Stimulated activated effector memory CD8-positive, alpha-beta T cell treated with anti-CD3 and anti-CD28 coated beads, Interleukin-12 subunit alpha, Interleukin-12 subunit beta, amount 100 ng/mL, for 72 hours (primary cell): ENCODE results near the gene FXYD3.

ENCODE experiments used
- ATAC-seq: fragments of 150-1000 bp; cut with Tn5 transposase; 2 replicates; pipeline ENCODE4 v1.10.0; 2021
- DNase-seq, 2 donors: peaks; one replicate each; pipeline ENCODE4 v3.0.0; 2021 to 2022; ENCODE audit warnings: low spot score in 2 of 2
- H3K27ac Mint-ChIP-seq: one replicate; pipeline ENCODE4 v1.8.0; 2022; ENCODE audit warnings: mild to moderate bottlenecking, mixed read lengths
- H3K36me3 Mint-ChIP-seq: one replicate; pipeline ENCODE4 v1.8.0; 2022; ENCODE audit warnings: mild to moderate bottlenecking, mixed read lengths
- H3K4me1 Mint-ChIP-seq: one replicate; pipeline ENCODE4 v1.8.0; 2022; ENCODE audit warnings: mixed read lengths
- H3K4me3 Mint-ChIP-seq: one replicate; pipeline ENCODE4 v1.8.0; 2022; ENCODE audit warnings: mild to moderate bottlenecking, mixed read lengths
- H3K9me3 Mint-ChIP-seq: one replicate; pipeline ENCODE4 v1.8.0; 2022; ENCODE audit warnings: mixed read lengths

FXYD3 gene

DNA sequence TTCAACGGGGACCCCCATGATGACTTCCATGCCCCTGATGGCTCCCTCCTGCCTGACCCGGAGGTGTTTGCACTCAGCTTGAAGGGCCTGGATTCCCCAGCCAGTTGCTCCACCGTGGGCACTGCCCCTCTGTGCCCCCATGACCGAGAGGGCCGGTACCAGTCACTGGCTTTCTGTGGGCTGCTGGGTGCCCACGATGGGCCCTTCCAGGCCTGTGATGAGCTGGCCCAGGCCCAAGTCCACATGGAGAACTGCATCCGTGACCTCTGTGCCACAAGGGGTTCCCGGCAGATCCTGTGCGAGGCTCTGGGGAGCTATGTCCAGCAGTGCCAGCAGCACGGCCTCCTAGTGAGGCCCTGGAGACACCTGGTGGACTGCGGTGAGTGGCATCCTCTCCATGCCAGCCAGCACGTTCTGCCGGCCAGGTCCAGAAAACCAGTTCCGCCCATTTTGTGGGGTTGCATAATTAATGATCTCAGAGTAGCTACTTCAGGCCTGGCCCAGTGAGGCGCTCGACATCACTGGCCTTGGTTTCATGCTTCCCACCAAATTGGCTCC, 34.9 kb upstream of the FXYD3 start:
- no peaks in the 10 kb centered on the region for H3K9me3 Mint-ChIP-seq
- peaks cover 5% of the 10 kb centered on the region for H3K4me1 Mint-ChIP-seq
- H3K36me3 Mint-ChIP-seq: no peaks in the 10 kb centered on the region
- no peak for DNase-seq
- H3K4me3 Mint-ChIP-seq: no peak overlapping the region
- H3K27ac Mint-ChIP-seq: no peak overlapping the region
- no peak for ATAC-seq

DNA sequence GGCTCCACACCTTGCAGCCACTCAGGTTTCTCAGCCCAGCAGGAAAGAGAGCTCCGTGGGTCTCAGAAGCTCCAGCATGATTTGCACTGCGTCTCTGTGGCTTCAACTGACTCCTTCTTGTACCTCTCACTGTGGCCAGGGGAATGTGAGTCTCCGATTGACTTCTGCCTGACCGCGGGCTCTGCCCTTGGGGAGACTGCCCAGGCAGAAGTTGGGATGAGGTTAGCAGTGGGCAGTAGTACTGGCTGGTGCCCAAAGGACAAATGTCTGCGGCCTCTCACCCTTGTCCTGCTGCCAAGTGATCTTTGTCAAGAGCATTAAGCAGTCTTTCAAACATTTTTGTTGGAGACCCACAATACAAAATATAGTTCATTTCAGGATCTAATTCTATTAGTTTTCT, 34.4 kb upstream of the FXYD3 start:
- Mint-ChIP-seq H3K4me1 (peaks cover 10% of the 10 kb centered on the region), H3K9me3 (no peaks in the 10 kb centered on the region), H3K27ac (no peak overlapping the region), H3K4me3 (no peak overlapping the region), H3K36me3 (no peaks in the 10 kb centered on the region)
- no peak for ATAC-seq
- no peak for DNase-seq

DNA sequence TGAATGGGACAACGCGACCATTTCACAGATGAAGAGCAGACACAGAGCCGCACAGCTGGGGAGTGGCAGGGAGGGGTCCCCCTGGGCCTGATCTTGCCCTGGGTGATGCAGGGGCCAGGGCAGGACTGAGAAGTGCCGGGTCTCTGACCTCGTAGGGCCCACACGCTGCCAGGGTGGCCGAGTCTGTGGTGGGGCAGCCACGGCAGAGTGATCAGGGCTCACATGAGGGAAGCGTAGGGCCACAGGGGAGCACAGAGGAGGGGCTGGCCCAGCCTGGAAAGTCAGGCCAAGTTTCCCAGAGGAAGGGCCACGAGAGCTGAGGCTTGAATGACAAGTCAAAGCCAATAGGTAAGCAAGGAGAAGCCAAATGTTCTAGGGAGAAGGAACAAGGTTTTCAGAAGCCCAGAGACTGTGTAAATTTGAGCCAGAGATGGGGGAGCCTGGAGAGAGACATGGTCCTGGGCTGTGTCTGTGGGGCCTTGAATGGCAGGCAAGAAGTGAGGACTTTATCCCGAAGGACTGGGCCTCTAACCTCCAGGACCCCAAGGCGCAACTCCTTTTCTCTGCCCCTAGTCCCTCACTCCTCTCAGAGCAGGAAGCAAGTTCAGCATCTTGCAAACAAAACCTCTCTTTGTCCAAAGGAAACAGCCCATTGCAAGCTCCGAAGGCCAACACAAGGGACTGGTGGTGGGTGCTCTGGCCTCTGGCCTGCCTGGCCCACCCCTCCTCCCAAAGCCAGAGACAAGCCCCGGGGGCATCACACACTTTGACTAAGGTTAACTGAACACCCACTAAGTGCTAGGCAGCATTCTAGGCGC, 31.7 kb upstream of the FXYD3 start:
- no peak overlapping the region for H3K4me3 Mint-ChIP-seq
- H3K9me3 Mint-ChIP-seq: no peaks in the 10 kb centered on the region
- ATAC-seq: no peak
- H3K4me1 Mint-ChIP-seq: peaks cover 18% of the 10 kb centered on the region
- DNase-seq: no peak
- no peaks in the 10 kb centered on the region for H3K36me3 Mint-ChIP-seq
- H3K27ac Mint-ChIP-seq: no peak overlapping the region

DNA sequence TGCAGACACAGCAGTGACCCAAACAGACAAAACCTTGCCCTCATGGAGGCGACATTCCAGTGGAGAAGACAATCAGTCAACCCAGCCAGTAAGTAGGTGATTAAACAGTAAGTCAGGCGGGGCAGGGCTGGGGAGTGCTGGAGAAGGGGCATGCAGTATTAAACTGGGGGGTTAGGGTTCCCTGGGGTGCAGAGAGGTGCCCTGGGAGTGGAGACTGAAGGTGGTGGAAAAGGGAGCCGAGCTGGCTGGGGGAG, 31.2 kb upstream of the FXYD3 start:
- ATAC-seq: no peak
- Mint-ChIP-seq H3K36me3 (no peaks in the 10 kb centered on the region), H3K4me3 (no peak overlapping the region)

DNA sequence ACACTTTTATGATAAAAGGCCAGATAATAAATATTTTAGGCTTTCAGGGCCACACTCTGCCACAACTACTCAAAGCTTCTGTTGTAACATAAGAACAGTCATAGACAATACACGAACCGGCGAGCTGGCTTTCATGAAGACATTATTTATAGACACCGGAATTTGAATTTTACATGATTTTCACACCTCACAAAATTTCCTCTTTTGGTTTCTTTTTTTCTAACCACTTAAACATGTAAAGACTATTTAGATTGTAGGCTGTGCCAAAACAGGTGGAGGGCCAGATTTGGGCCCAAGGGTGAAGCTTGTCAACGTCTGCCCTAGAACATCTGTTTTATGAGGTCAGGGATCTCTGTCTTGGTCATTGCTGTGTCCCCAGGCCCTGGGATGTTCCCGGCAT, 29.7 kb upstream of the FXYD3 start:
- Mint-ChIP-seq H3K9me3 (no peaks in the 10 kb centered on the region), H3K4me3 (peak overlapping the region; percentile 3), H3K4me1 (peaks cover 18% of the 10 kb centered on the region), H3K36me3 (no peaks in the 10 kb centered on the region), H3K27ac (peak overlapping the region; percentile 85)
- no peak for DNase-seq
- ATAC-seq: no peak

More for the DNA sequence above, 31.2 kb upstream of the FXYD3 start:
- no peak overlapping the region for H3K27ac Mint-ChIP-seq
- peaks cover 18% of the 10 kb centered on the region for H3K4me1 Mint-ChIP-seq
- DNase-seq: no peak
- no peaks in the 10 kb centered on the region for H3K9me3 Mint-ChIP-seq

DNA sequence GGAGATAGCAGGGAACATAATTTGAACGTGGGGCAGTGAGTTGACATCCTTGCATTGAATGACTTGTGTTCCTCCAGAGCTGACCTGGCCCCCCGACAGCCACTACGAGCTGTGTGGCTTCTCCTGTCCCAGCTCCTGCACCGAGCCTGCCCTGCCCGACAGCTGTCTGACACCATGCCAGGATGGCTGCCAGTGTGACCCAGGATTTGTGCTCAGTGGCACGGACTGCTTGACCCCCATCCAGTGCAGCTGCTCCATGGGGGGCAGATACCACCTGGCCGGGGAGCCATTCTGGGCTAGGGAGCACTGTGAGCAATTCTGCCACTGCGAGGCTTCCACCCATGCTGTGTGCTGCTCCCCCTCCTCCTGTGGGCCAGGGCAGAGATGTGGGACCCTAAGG, 29.2 kb upstream of the FXYD3 start:
- H3K4me1 Mint-ChIP-seq: peaks cover 18% of the 10 kb centered on the region
- DNase-seq (no peak), ATAC-seq (no peak)
- H3K27ac Mint-ChIP-seq: peak overlapping the region; percentile 85
- H3K9me3 Mint-ChIP-seq: no peaks in the 10 kb centered on the region
- no peaks in the 10 kb centered on the region for H3K36me3 Mint-ChIP-seq
- no peak overlapping the region for H3K4me3 Mint-ChIP-seq

DNA sequence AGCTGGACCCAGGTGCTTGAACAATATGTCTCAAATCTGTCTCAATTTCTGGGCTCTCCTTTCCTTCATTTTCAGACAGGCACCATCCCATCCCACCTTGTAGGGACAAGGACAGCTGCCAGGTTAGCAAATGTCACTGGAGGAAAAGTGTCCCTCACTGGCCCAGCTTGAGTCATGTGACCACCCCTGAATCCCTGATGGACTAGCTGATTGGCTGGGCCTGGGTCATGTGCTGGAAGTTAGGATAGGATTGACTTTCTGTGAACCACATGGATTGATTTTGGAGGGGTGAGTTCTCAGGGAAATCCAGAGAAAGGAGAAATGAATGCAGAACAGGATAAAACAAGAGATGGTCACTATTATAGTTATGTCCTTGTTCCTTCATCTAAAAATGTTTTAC, 28.2 kb upstream of the FXYD3 start:
- Mint-ChIP-seq H3K4me3 (no peak overlapping the region), H3K27ac (no peak overlapping the region), H3K4me1 (peaks cover 18% of the 10 kb centered on the region), H3K36me3 (no peaks in the 10 kb centered on the region), H3K9me3 (no peaks in the 10 kb centered on the region)
- no peak for ATAC-seq
- DNase-seq: no peak

DNA sequence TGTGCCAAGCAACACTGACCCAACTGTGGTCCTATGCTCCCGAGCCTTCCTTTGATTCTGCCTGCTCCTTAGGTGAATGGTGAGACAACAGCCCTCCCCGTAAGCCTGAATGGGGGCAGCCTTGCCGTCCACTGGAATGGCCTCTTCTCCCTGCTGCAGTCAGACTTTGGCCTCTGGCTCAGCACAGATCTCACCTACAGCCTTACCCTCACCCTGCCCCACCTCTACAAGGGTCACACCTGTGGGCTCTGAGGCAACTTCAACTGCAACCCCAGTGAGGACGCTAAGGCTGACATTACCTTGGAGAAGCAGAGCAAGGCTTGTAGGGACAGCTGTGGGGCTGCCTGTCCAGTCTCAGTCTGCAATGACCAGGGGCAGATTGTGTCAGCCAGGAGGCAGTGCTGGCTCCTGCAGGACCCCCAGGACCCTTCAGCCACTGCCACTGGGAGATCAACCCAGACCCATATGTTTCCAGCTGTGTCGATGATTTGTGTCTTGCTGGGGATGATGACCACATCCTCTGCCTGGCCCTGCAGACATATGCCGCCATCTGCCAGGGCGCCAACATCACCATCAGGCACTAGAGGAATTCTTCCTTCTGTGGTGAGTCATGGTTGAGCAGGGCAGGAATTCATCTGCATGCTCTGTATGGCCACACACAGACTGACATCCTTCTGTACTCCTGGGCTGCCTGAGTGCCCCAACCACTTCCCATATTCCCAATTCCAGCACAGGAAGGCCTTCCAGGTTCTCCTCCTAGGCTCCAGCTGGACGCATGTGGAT, 27.3 kb upstream of the FXYD3 start:
- H3K9me3 Mint-ChIP-seq: no peaks in the 10 kb centered on the region
- H3K4me1 Mint-ChIP-seq: peaks cover 18% of the 10 kb centered on the region
- no peaks in the 10 kb centered on the region for H3K36me3 Mint-ChIP-seq
- no peak overlapping the region for H3K27ac Mint-ChIP-seq
- ATAC-seq: no peak
- DNase-seq: no peak
- no peak overlapping the region for H3K4me3 Mint-ChIP-seq

DNA sequence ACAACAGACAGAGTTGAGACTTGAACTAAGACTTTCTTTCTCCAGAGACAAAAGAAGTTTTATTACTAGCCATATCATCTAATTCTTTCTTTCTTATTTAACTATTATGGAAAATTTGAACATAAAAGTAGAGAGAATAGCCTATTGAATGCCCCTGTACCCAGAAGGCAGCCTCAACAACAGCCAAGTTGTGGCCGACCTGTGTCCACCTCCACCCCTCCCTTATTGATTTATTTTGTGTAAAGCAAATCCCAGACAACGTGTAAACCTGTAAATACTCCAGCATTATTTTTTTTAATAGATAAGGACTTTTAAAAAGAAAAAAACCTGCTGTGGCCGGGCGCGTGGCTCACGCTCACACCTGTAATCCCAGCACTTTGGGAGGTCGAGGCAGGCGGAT, 26.1 kb upstream of the FXYD3 start:
- Mint-ChIP-seq H3K4me3 (no peak overlapping the region), H3K4me1 (peaks cover 18% of the 10 kb centered on the region), H3K36me3 (no peaks in the 10 kb centered on the region), H3K27ac (no peak overlapping the region), H3K9me3 (no peaks in the 10 kb centered on the region)
- ATAC-seq (no peak), DNase-seq (no peak)

DNA sequence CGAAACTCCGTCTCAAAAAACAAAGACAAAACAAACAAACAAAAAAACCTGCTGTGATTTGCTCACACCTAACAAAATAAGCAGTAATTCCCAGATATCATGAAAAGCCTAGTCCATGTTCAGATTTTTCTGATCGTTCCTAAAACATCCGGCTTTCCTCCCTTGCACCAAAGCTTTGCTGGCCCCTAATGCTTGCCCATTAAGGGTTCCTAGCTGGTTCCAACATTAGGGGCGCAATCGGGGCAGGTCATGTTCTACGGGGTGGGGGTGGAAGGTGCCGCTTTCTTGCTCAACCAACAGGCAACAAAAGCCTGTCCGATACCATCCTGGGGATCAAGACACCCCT, 25.5 kb upstream of the FXYD3 start:
- no peak for DNase-seq
- Mint-ChIP-seq H3K27ac (no peak overlapping the region), H3K9me3 (no peaks in the 10 kb centered on the region), H3K36me3 (no peaks in the 10 kb centered on the region), H3K4me1 (peaks cover 18% of the 10 kb centered on the region), H3K4me3 (no peak overlapping the region)
- ATAC-seq: no peak

DNA sequence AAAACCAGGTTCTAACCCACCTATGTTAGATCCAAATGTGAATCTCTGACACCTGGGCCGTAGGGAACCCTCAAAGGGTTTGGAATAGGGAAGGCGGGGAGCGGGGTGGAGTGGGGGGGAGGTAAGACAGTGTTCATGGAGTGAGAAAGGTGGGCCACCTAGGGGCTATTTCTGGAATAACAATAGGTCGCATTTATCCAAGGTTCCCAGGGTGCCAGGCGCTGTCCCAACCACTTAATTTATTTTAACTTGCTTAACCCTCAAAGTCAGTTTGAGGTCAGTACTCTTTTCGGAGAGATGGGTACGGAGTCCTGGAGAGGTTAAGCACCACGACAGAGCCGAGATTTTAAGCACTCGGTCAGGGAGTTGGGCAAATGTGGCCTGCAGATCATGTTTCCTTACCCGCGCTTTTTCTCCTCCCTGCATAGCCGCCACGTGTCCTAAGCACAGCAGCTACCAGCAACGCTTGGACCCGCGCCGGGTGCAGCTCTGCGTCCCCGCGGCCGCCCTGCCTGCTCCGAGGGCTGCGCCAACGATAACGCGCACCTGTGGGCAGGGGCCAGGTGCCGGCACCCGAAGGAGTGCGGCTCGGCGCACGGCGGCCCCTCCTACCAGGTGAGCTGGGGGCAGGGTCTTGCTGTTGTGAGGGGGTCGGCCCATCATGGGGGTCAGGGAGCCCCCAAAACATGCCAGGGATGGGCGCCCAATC, 25.0 kb upstream of the FXYD3 start:
- ATAC-seq (peak; percentile 69), DNase-seq (peak; percentile 18 to 59)
- H3K27ac Mint-ChIP-seq: no peak overlapping the region
- H3K36me3 Mint-ChIP-seq: no peaks in the 10 kb centered on the region
- H3K4me1 Mint-ChIP-seq: peaks cover 13% of the 10 kb centered on the region
- no peaks in the 10 kb centered on the region for H3K9me3 Mint-ChIP-seq
- H3K4me3 Mint-ChIP-seq: no peak overlapping the region

DNA sequence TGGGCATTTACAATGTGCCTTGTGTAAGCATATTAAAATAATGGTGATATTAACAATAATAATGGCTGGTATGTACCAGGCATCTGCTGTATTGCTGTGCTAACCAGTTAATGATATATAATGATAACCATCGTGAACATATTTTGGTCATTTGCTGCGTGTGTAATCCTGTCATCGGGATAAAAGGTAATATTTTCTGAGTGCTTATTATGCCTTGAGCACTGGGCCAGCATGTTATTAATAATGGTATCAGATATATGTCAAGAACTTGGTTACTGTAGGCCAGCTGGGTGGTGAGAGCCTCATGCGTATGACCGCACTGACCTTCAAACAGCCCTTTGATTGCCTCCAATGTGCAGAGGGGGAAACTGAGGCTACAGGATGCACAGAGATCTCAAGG, 22.2 kb upstream of the FXYD3 start:
- DNase-seq: no peak
- H3K27ac Mint-ChIP-seq: no peak overlapping the region
- H3K4me3 Mint-ChIP-seq: no peak overlapping the region
- no peaks in the 10 kb centered on the region for H3K4me1 Mint-ChIP-seq
- no peaks in the 10 kb centered on the region for H3K9me3 Mint-ChIP-seq
- H3K36me3 Mint-ChIP-seq: no peaks in the 10 kb centered on the region
- ATAC-seq: no peak

DNA sequence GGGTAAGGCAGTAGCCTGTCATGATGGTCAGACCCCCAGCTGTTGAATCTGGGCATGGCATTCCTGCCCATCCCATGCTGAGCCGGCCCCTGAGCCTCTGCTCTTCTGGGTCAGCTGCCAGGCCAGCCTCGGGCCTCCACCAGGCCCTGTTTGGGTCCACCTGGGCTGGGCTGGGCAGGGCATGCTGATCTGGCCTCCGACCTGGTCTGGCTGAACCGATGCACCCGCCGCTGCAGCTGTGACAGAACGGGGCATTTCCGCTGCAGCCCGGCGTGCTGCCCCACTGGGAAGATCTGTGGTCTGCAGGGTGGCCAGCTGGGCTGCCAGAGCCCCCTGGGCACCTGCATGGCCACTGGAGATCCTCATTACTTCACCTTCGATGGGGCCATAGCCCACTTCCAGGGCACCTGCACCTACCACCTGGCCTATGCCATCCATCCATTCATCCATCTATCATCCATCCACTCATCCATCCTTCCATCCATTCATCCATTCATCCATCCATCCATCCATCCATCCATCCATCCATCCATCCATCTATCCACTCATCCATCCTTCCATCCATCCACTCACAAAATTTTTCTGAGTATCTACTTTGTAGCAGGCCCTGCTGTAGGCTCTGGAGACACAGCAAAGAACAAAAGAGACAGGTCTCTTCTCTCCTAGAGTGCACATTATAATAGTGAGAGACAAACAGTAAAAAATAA, 21.5 kb upstream of the FXYD3 start:
- Mint-ChIP-seq H3K27ac (no peak overlapping the region), H3K36me3 (no peaks in the 10 kb centered on the region), H3K4me1 (no peaks in the 10 kb centered on the region), H3K4me3 (no peak overlapping the region), H3K9me3 (no peaks in the 10 kb centered on the region)
- ATAC-seq: no peak
- no peak for DNase-seq

DNA sequence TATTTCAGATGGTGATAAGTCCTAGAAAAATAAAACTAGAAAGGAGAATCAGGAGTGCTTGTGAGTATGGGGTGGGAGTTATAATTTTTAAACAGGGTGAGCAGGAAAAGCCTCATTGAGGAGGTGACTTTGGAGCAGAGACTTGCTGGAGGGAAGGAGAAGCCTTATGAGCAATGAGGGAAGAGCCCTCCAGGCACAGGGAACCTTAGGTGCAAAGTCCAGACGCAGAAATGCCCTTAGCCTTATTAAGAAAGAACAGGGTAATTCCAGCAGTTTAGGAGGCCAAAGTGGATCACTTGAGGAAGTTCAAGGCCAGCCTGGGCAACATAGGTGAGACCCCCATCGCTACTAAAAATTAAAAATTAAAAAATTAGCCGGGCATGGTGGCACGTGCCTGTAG, 21.0 kb upstream of the FXYD3 start:
- no peaks in the 10 kb centered on the region for H3K36me3 Mint-ChIP-seq
- ATAC-seq (no peak), DNase-seq (no peak)
- H3K9me3 Mint-ChIP-seq: no peaks in the 10 kb centered on the region
- no peak overlapping the region for H3K27ac Mint-ChIP-seq
- H3K4me3 Mint-ChIP-seq: no peak overlapping the region
- H3K4me1 Mint-ChIP-seq: no peaks in the 10 kb centered on the region

DNA sequence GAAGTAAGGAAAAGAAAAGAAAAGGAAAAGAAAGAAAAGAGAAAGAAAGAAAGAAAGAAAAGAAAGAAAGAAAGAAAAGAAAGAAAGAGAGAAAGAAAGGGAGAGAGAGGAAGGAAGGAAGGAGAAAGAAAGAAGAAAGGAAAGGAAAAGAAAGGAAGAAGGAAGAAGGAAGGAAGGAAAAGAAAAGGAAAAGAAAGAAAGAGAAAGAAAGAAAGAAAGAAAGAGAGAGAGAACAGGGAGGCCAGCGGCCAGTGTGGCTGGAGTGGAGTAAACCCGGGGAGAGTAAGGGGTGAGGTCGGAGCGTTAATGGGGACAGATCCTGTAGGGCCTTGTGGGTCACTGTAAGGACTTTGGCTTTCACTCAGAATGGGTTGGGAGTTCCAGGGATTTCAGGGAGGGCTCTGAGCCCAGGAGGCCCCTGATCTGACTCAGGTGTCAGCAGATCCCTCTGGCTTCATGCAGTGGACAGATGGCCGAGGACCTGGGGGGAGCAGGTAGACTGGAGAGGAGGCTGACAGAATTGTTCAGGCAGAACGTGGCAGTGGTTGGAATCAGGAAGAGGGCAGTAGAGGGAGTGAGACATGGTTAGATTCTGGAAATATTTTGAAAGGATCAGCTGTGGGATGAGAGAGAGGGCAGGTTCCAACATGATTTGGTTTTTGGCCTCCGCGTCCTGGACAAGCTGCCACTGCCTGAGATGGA, 19.8 kb upstream of the FXYD3 start:
- no peaks in the 10 kb centered on the region for H3K36me3 Mint-ChIP-seq
- no peaks in the 10 kb centered on the region for H3K9me3 Mint-ChIP-seq
- H3K4me1 Mint-ChIP-seq: no peaks in the 10 kb centered on the region
- no peak overlapping the region for H3K27ac Mint-ChIP-seq
- H3K4me3 Mint-ChIP-seq: no peak overlapping the region
- no peak for ATAC-seq
- DNase-seq: no peak
